Cardiac muscle cell (in vitro differentiated cells and primary cell): ENCODE measurements around the gene TM7SF2. TPM values are rescaled to one million over a fixed set of nuclear protein-coding genes. Genes with fewer than 3 reads are reported as not detected.

Source experiments
- DNase-seq, 2 donors: peaks; one replicate each; pipeline versions ENCODE4 v3.0.0 to v3.0.0-alpha.2; 2010 to 2017; ENCODE audit warnings: low read depth in 1 of 2, low spot score in 1 of 2
- H3K27ac ChIP-seq: fragments of 200-600 bp; sonication (generic); 2 replicates; pipeline ENCODE4 v1.5.1; 2016
- H3K27me3 ChIP-seq: fragments of 200-600 bp; sonication (generic); 2 replicates; pipeline ENCODE4 v1.6.0; 2016; ENCODE audit warnings: control low read depth
- H3K36me3 ChIP-seq: fragments of 200-600 bp; sonication (generic); 2 replicates; pipeline ENCODE4 v1.5.1; 2016; ENCODE audit warnings: control low read depth
- H3K4me1 ChIP-seq: fragments of 200-600 bp; sonication (generic); 2 replicates; pipeline ENCODE4 v1.8.1; 2017; ENCODE audit warnings: low read depth, mild to moderate bottlenecking, mixed run types
- H3K4me3 ChIP-seq: fragments of 200-600 bp; sonication (generic); 2 replicates; pipeline ENCODE4 v1.5.1; 2016; ENCODE audit warnings: mild to moderate bottlenecking
- H3K9me3 ChIP-seq: fragments of 200-600 bp; sonication (generic); 2 replicates; pipeline ENCODE4 v1.5.1; 2017; ENCODE audit warnings: low read depth, mild to moderate bottlenecking, control low read depth
- polyA plus RNA-seq: library from polyadenylated mRNA; unstranded; fragments of >200 nt; fragmentation: Nextera tagmentation; extraction: Ambion mirVana; gene quantifications from 2 replicates; pipeline ENCODE4 v1.2.1, GENCODE V29; 2016
- total RNA-seq: library from RNA; depleted of rRNA; stranded (reverse); fragments of >200 nt; gene quantifications from 2 replicates; pipeline ENCODE4 v1.2.3, GENCODE V29; 2016
- TF ChIP-seq, protein P1 (sequence below): IDR thresholded peaks from 2 replicates; pipeline ENCODE4 v1.5.1; 2012; ENCODE audit warnings: low read depth, mild to moderate bottlenecking, low read length

The TM7SF2 gene
- total and polyA plus RNA-seq, 2 experiments from 2014 or later: 186 to 277 TPM

DNA sequence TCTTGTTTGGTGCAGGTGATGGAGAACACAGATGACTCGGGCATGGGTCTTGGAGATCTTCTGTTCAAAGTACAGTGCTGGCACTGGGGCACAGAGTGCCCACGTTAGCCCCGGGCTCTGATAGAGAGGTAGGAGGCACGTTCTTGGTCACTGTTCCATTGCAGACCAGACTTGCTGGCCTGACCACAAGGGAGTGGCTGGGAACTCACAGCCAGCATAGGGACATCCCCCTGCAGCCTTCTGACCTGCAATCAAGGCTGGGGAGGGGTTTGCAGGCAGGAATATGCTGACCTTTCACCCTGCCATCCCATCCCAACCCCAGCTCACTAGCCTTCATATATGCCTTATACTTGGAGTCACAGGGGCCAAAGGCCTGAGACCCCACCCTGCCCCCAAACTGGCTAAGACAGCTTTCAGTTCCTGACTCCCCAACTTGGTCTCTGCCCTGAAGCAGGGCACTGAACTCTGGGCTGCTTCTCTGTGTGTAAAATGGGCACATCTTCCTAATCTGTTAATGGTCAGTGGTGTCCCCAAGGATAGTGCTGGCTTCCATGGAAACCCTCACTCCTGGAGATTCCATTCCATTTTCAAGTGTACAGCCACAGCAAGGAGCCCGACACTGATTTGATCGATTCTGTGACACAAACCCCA is 15.1 kb downstream of the TM7SF2 start:
- TF ChIP-seq, protein P1, sequence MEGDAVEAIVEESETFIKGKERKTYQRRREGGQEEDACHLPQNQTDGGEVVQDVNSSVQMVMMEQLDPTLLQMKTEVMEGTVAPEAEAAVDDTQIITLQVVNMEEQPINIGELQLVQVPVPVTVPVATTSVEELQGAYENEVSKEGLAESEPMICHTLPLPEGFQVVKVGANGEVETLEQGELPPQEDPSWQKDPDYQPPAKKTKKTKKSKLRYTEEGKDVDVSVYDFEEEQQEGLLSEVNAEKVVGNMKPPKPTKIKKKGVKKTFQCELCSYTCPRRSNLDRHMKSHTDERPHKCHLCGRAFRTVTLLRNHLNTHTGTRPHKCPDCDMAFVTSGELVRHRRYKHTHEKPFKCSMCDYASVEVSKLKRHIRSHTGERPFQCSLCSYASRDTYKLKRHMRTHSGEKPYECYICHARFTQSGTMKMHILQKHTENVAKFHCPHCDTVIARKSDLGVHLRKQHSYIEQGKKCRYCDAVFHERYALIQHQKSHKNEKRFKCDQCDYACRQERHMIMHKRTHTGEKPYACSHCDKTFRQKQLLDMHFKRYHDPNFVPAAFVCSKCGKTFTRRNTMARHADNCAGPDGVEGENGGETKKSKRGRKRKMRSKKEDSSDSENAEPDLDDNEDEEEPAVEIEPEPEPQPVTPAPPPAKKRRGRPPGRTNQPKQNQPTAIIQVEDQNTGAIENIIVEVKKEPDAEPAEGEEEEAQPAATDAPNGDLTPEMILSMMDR: no peak
- Histone ChIP-seq H3K27ac (no peak overlapping the region), H3K36me3 (peaks cover 44% of the 10 kb centered on the region), H3K4me3 (no peak overlapping the region), H3K27me3 (no peaks in the 10 kb centered on the region), H3K4me1 (peaks cover 4% of the 10 kb centered on the region), H3K9me3 (no peaks in the 10 kb centered on the region)
- no peak for DNase-seq

DNA sequence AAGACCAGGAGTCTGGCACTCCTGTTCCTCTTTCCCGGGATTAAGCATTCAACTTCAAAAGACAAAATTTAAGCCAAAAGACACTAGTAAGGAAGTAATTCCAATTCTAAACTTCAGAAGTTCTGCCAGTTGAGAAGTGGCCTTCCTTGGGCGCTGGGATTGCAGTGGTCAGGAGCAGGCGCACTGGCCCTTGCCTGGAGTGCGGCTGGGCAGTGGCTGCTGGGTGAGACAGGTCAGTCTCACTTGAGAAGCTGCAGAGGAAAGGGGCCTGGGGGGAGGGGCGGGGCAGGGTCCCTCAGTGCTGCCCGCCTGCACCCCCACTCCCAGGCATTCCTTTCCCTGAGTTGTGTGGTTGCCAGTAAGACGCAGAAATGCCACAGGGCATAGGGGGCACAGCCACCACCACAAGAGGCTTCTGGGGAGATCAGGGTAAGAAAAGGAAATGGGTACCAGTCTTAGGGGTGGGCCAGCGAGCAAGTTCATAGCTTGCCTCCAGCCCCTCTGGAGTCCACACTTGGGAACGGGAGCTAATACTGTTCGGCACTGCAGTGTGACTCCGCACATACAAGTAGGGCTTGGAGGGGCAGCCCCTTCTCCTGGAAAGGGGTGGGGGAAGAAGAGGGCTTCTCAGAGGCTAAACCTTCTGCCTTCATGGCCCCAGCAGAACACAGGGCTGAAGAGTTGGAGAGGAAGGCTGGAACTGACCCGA is 16.0 kb downstream of the TM7SF2 start:
- no peak overlapping the region for H3K27ac ChIP-seq
- TF ChIP-seq, protein P1: no peak
- no peaks in the 10 kb centered on the region for H3K9me3 ChIP-seq
- H3K4me1 ChIP-seq: peaks cover 4% of the 10 kb centered on the region
- DNase-seq: no peak
- H3K4me3 ChIP-seq: no peak overlapping the region
- H3K27me3 ChIP-seq: no peaks in the 10 kb centered on the region
- H3K36me3 ChIP-seq: peaks cover 45% of the 10 kb centered on the region

DNA sequence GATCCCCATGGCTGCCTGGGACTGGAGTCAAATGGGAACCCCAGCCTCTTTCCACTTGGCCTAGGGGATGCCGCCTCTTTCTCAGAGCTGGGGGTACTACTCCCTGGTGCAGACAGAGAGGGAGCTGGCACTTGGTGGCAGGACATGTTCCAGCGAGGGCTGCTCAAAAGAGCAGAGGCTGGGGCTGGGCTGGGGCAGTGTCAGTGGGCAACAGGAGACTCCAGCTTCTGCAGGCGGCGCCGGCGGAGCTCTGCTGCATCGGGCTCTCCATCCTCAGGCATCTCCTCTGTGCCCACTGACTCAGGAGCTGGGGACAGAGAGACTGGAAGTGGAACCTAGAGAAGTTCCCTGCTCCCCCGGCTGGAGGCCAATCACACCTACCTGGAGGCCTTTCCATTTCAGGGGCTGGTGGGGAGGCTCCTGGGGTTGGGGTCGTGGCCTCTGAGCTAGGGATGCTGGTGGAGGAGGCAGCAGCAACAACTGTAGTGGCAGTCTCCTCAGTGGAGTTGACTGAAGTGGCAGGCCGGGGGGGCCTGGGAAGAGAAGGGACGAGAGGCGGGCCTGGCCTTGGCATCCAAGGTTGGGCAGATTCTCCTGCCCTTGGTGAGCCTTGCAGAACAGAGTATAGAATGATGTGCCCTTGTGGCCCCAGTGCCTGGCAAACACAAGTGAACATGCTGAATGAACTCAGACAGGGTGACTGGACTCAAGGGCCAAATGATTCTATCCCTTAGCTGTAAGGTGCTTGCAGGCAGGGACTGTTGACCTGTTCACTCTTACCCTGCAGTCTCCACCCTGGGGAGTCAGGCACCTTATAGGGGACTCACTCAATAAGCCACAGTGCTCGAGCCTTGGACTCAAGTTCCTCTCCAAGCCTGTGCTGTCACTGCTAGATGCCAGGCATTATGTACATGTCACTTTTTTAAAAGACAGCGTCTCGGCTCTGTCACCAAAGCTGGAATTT is 16.8 kb downstream of the TM7SF2 start:
- Histone ChIP-seq H3K27me3 (no peaks in the 10 kb centered on the region), H3K4me1 (peaks cover 5% of the 10 kb centered on the region), H3K4me3 (no peak overlapping the region), H3K27ac (no peak overlapping the region), H3K36me3 (peaks cover 47% of the 10 kb centered on the region), H3K9me3 (no peaks in the 10 kb centered on the region)
- DNase-seq: no peak
- TF ChIP-seq, protein P1: no peak

DNA sequence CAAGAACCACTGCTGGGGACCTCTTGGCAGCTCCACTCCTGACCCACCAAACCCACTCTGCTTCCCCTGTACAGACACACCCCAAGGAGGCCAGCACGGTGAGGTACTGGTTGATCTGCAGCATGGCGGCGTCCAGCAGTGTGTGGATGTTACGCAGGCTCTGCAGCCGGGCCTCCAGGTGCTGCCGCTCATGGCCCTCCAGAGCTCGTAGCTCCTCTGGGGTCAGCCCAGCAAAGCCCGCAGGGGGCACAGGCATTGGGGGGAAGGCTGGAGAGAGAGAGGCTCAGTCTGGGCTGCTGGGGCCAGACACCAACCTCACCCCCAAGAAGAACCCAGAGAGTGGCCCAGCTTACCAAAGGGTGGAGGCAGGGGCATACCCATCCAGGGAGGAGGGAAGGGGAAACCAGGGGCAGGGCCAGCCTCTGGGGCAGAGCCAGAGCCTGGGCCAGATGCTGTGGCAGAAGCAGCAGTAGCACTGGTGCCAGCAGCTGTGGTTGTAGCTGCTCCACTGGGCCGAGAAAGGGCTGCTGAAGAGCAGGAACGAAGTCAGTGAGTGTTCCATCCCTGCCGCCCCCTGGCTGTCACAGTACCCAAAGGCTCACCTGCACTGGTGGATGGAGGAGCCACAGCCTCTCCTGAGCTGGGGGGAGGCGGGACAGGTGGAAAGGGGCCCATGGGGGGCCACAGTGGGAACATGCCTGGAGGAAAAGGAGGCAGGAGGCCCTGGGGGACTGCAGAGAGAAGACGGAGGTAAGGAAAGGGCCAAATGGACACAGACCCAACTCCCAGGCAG is 18.2 kb downstream of the TM7SF2 start:
- Histone ChIP-seq H3K36me3 (peaks cover 43% of the 10 kb centered on the region), H3K9me3 (no peaks in the 10 kb centered on the region), H3K4me3 (no peak overlapping the region), H3K4me1 (peaks cover 6% of the 10 kb centered on the region), H3K27me3 (no peaks in the 10 kb centered on the region), H3K27ac (no peak overlapping the region)
- TF ChIP-seq, protein P1: no peak
- no peak for DNase-seq
